ENCODE results near the gene LACTB. TPM values are rescaled to one million over a fixed set of nuclear protein-coding genes. Genes with fewer than 3 reads are reported as not detected.
A peak's percentile ranks its signal among the peaks of the same experiment; 100 is the strongest.

LACTB gene
- polyA plus RNA-seq, 1 donor from 2014 or later: 24.3 TPM

- Histone ChIP-seq H3K9me3 (ENCODE audit: low read length) (no peaks in the 10 kb centered on the region), H3K9ac (ENCODE audit: low read length) (peak within 1 kb of the TSS; percentile 86), H3K4me2 (ENCODE audit: low read length) (peak within 1 kb of the TSS; percentile 86), H4K20me1 (ENCODE audit: insufficient read depth) (no peaks in the 10 kb centered on the region), H3K27ac (ENCODE audit: low read length) (peak within 1 kb of the TSS; percentile 88), H3K4me3 (ENCODE audit: low read length) (peak within 1 kb of the TSS; percentile 72), H3F3A (ENCODE audit: insufficient read depth, low read length, poor library complexity, severe bottlenecking) (peaks cover 3% of the 10 kb centered on the region), H3K79me2 (replicated peaks; ENCODE audit: insufficient read depth, low read length) (peaks cover 47% of the 10 kb centered on the region), H3K9me2 (ENCODE audit: insufficient read depth, low read length) (no peaks in the 10 kb centered on the region), H3K27me3 (ENCODE audit: insufficient read depth, low read depth, low read length) (no peaks in the 10 kb centered on the region), H2AFZ (ENCODE audit: low read depth, low read length) (peak within 1 kb of the TSS; percentile 86), H3K36me3 (ENCODE audit: insufficient read depth, low read length) (no peaks in the 10 kb centered on the region)
- TF ChIP-seq POLR2AphosphoS5 (IDR thresholded peaks at IDR 0.05) (peak; percentile 93), EP300 (conservative IDR thresholded peaks at IDR 0.05; ENCODE audit: poor library complexity, severe bottlenecking) (peak; percentile 27), RAD21 (conservative IDR thresholded peaks at IDR 0.05) (peak; percentile 62), MXI1 (conservative IDR thresholded peaks at IDR 0.05; ENCODE audit: poor library complexity, severe bottlenecking) (peak; percentile 76), TAF1 (IDR thresholded peaks at IDR 0.05; ENCODE audit: low read depth) (peak; percentile 83), SMC3 (conservative IDR thresholded peaks at IDR 0.05; ENCODE audit: poor library complexity) (peak; percentile 52), REST (IDR thresholded peaks at IDR 0.05; ENCODE audit: borderline replicate concordance) (peak; percentile 87), CTCF (IDR thresholded peaks at IDR 0.05; ENCODE audit: poor library complexity, severe bottlenecking) (peak; percentile 40), EZH2 (IDR thresholded peaks at IDR 0.05; ENCODE audit: borderline replicate concordance, insufficient read depth, low read length, poor library complexity, severe bottlenecking) (no peak)
These were observed 67.5 kb downstream of the LACTB start, which contains the start of gene RAB8B for GRCh38 chr15:63188926-63189871. TSS of gene RAB8B (plus strand) at chr15:63189606. CDS start at chr15:63189625, 19 bp downstream.

GRCh38 chr15:63189941-63190768 lies 68.5 kb downstream of the LACTB start:
- peak overlapping the region; percentile 86 for H3K9ac ChIP-seq (ENCODE audit: low read length)
- H3K27ac ChIP-seq (ENCODE audit: low read length): peak overlapping the region; percentile 88
- H4K20me1 ChIP-seq (ENCODE audit: insufficient read depth): no peaks in the 10 kb centered on the region
- H3F3A ChIP-seq (ENCODE audit: insufficient read depth, low read length, poor library complexity, severe bottlenecking): peaks cover 3% of the 10 kb centered on the region
- H3K79me2 ChIP-seq (replicated peaks; ENCODE audit: insufficient read depth, low read length): peaks cover 56% of the 10 kb centered on the region
- TF ChIP-seq SMC3 (conservative IDR thresholded peaks at IDR 0.05; ENCODE audit: poor library complexity) (no peak), RAD21 (conservative IDR thresholded peaks at IDR 0.05) (peak; percentile 20), REST (IDR thresholded peaks at IDR 0.05; ENCODE audit: borderline replicate concordance) (no peak), TAF1 (IDR thresholded peaks at IDR 0.05; ENCODE audit: low read depth) (no peak), MXI1 (conservative IDR thresholded peaks at IDR 0.05; ENCODE audit: poor library complexity, severe bottlenecking) (no peak), POLR2AphosphoS5 (IDR thresholded peaks at IDR 0.05) (peak; percentile 17), EP300 (conservative IDR thresholded peaks at IDR 0.05; ENCODE audit: poor library complexity, severe bottlenecking) (no peak), EZH2 (IDR thresholded peaks at IDR 0.05; ENCODE audit: borderline replicate concordance, insufficient read depth, low read length, poor library complexity, severe bottlenecking) (no peak), CTCF (IDR thresholded peaks at IDR 0.05; ENCODE audit: poor library complexity, severe bottlenecking) (no peak)
- peak overlapping the region; percentile 78 for H2AFZ ChIP-seq (ENCODE audit: low read depth, low read length)
- H3K27me3 ChIP-seq (ENCODE audit: insufficient read depth, low read depth, low read length): no peaks in the 10 kb centered on the region
- no peaks in the 10 kb centered on the region for H3K9me3 ChIP-seq (ENCODE audit: low read length)
- H3K4me2 ChIP-seq (ENCODE audit: low read length): peak overlapping the region; percentile 62
- H3K36me3 ChIP-seq (ENCODE audit: insufficient read depth, low read length): no peaks in the 10 kb centered on the region
- no peaks in the 10 kb centered on the region for H3K9me2 ChIP-seq (ENCODE audit: insufficient read depth, low read length)
- peak overlapping the region; percentile 72 for H3K4me3 ChIP-seq (ENCODE audit: low read length)
